HG02885 (cell line): ENCODE results near the gene POLN.

ENCODE experiments used
- ATAC-seq: cut with Tn5 transposase; IDR thresholded peaks from one replicate; pipeline ENCODE4 v1.9.1; 2021; ENCODE audit warnings: mild to moderate bottlenecking; ENCODE audit not compliant: unreplicated experiment, poor library complexity

Gene POLN

GRCh38 chr4:2075171-2075986 lies 166.5 kb downstream of the POLN start:
- no peak for ATAC-seq

GRCh38 chr4:2074588-2074987 lies 167.3 kb downstream of the POLN start:
- no peak for ATAC-seq

GRCh38 chr4:2073808-2074481 lies 168.0 kb downstream of the POLN start:
- no peak for ATAC-seq

GRCh38 chr4:2072971-2073807 lies 168.7 kb downstream of the POLN start:
- ATAC-seq, result no peak

GRCh38 chr4:2071912-2072867 lies 169.7 kb downstream of the POLN start:
- ATAC-seq, result no peak

GRCh38 chr4:2071252-2071911 lies 170.5 kb downstream of the POLN start:
- ATAC-seq, result no peak

- ATAC-seq, result no peak
These were observed 171.3 kb downstream of the POLN start for GRCh38 chr4:2070421-2071251.

GRCh38 chr4:2069986-2070385 lies 171.9 kb downstream of the POLN start:
- no peak for ATAC-seq

- no peak for ATAC-seq
These were observed 172.6 kb downstream of the POLN start for GRCh38 chr4:2069161-2069971.

- no peak for ATAC-seq
These were observed 173.4 kb downstream of the POLN start for GRCh38 chr4:2068566-2068965.

GRCh38 chr4:2068198-2068470 lies 173.8 kb downstream of the POLN start:
- no peak for ATAC-seq

- ATAC-seq, result no peak
These were observed 174.3 kb downstream of the POLN start for GRCh38 chr4:2067446-2068197.

- no peak for ATAC-seq
These were observed 175.1 kb downstream of the POLN start for GRCh38 chr4:2066571-2067445.

- ATAC-seq, result no peak
These were observed 175.8 kb downstream of the POLN start for GRCh38 chr4:2066011-2066551.

- no peak for ATAC-seq
These were observed 176.6 kb downstream of the POLN start for GRCh38 chr4:2065106-2065930.
